Right atrium auricular region (tissue), 2 donors: ENCODE data around the gene SPTBN4. TPM values are rescaled to one million over a fixed set of nuclear protein-coding genes. Genes with fewer than 3 reads are reported as not detected.
"Not testable (repeated sequence)": the region's sequence is repeated elsewhere in the genome, so short reads cannot be mapped to it uniquely, and the experiment has no call there.

Experiments used
- DNase-seq: peaks from one replicate; pipeline ENCODE4 v3.0.0-alpha.2; 2019; ENCODE audit warnings: low spot score
- H3K27ac ChIP-seq, 2 donors: fragments of 200-600 bp; sonication (generic); 1 replicate in 1 of 2; 2 replicates in 1 of 2; pipeline ENCODE4 v1.5.1; 2016 to 2019
- H3K27me3 ChIP-seq, 2 donors: fragments of 200-600 bp; sonication (generic); one replicate each; pipeline versions ENCODE4 v1.5.1 to v1.6.0; 2017 to 2019
- H3K36me3 ChIP-seq: fragments of 200-600 bp; sonication (generic); one replicate; pipeline ENCODE4 v1.5.1; 2016
- H3K4me1 ChIP-seq, 2 donors: fragments of 200-600 bp; sonication (generic); one replicate each; pipeline versions ENCODE4 v1.5.1 to v1.6.0; 2017 to 2019
- H3K4me3 ChIP-seq, 2 donors: fragments of 200-600 bp; sonication (generic); 1 replicate in 1 of 2; 2 replicates in 1 of 2; pipeline ENCODE4 v1.5.1; 2017 to 2019; ENCODE audit warnings: mild to moderate bottlenecking in 1 of 2, moderate library complexity in 1 of 2
- H3K9me3 ChIP-seq, 2 donors: fragments of 200-600 bp; sonication (generic); one replicate each; pipeline ENCODE4 v1.5.1; 2019
- total RNA-seq, 2 donors: library from RNA; depleted of rRNA; stranded (reverse); fragments of >200 nt; gene quantifications; one replicate each; pipeline ENCODE4 v1.1.0, GENCODE V29; 2016
- TF ChIP-seq, protein P1 (sequence below), 2 donors: fragments of 200-600 bp; sonication (generic); IDR thresholded peaks; one replicate each; pipeline ENCODE4 v1.5.1; 2019; ENCODE audit warnings: antibody characterized with exemption in 2 of 2

Gene SPTBN4
- total RNA-seq, 2 donors from 2014 or later, result 5.2 to 5.5 TPM

- DNase-seq, result no peak
- Histone ChIP-seq H3K27me3 (no peaks in the 10 kb centered on the region), H3K9me3 (no peaks in the 10 kb centered on the region), H3K36me3 (peaks cover 73% of the 10 kb centered on the region), H3K4me1 (peaks cover 0 to 2% of the 10 kb centered on the region in 2 donors), H3K4me3 (no peak overlapping the region), H3K27ac (peak overlapping the region; percentile 26 to 28)
- TF ChIP-seq, protein P1, sequence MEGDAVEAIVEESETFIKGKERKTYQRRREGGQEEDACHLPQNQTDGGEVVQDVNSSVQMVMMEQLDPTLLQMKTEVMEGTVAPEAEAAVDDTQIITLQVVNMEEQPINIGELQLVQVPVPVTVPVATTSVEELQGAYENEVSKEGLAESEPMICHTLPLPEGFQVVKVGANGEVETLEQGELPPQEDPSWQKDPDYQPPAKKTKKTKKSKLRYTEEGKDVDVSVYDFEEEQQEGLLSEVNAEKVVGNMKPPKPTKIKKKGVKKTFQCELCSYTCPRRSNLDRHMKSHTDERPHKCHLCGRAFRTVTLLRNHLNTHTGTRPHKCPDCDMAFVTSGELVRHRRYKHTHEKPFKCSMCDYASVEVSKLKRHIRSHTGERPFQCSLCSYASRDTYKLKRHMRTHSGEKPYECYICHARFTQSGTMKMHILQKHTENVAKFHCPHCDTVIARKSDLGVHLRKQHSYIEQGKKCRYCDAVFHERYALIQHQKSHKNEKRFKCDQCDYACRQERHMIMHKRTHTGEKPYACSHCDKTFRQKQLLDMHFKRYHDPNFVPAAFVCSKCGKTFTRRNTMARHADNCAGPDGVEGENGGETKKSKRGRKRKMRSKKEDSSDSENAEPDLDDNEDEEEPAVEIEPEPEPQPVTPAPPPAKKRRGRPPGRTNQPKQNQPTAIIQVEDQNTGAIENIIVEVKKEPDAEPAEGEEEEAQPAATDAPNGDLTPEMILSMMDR (IDR thresholded peaks at IDR 0.05), result no peak
Measured at GRCh38 chr19:40620161-40620485, 153.3 kb downstream of the SPTBN4 start.

GRCh38 chr19:40621283-40621682 is 154.5 kb downstream of the SPTBN4 start:
- Histone ChIP-seq H3K9me3 (no peaks in the 10 kb centered on the region), H3K36me3 (peaks cover 83% of the 10 kb centered on the region), H3K27ac (no peak overlapping the region), H3K4me3 (no peak overlapping the region), H3K27me3 (no peaks in the 10 kb centered on the region), H3K4me1 (no peaks in the 10 kb centered on the region)
- TF ChIP-seq, protein P1 (IDR thresholded peaks at IDR 0.05), result no peak
- DNase-seq, result no peak

GRCh38 chr19:40621966-40622772 is 155.4 kb downstream of the SPTBN4 start:
- TF ChIP-seq, protein P1 (IDR thresholded peaks at IDR 0.05), result no peak
- peaks cover 83% of the 10 kb centered on the region for H3K36me3 ChIP-seq
- H3K4me1 ChIP-seq, result no peaks in the 10 kb centered on the region
- H3K9me3 ChIP-seq, result no peaks in the 10 kb centered on the region
- no peak for DNase-seq
- no peak overlapping the region for H3K4me3 ChIP-seq
- no peak overlapping the region for H3K27ac ChIP-seq
- H3K27me3 ChIP-seq, result no peaks in the 10 kb centered on the region

GRCh38 chr19:40622773-40623075 is 155.9 kb downstream of the SPTBN4 start:
- Histone ChIP-seq H3K27me3 (no peaks in the 10 kb centered on the region), H3K36me3 (peaks cover 77% of the 10 kb centered on the region), H3K27ac (no peak overlapping the region), H3K9me3 (no peaks in the 10 kb centered on the region), H3K4me3 (no peak overlapping the region), H3K4me1 (no peaks in the 10 kb centered on the region)
- TF ChIP-seq, protein P1 (IDR thresholded peaks at IDR 0.05), result no peak
- DNase-seq, result no peak

GRCh38 chr19:40623403-40624251 is 156.8 kb downstream of the SPTBN4 start:
- H3K4me1 ChIP-seq, result no peaks in the 10 kb centered on the region
- no peak overlapping the region for H3K4me3 ChIP-seq
- TF ChIP-seq, protein P1 (IDR thresholded peaks at IDR 0.05), result no peak
- DNase-seq, result no peak
- H3K9me3 ChIP-seq, result no peaks in the 10 kb centered on the region
- H3K27me3 ChIP-seq, result no peaks in the 10 kb centered on the region
- H3K36me3 ChIP-seq, result peaks cover 70% of the 10 kb centered on the region
- H3K27ac ChIP-seq, result no peak overlapping the region

GRCh38 chr19:40624369-40625153 is 157.8 kb downstream of the SPTBN4 start:
- H3K36me3 ChIP-seq, result peaks cover 63% of the 10 kb centered on the region
- not testable (repeated sequence) for H3K27ac ChIP-seq, H3K4me3 ChIP-seq, DNase-seq, H3K4me1 ChIP-seq, H3K27me3 ChIP-seq, H3K9me3 ChIP-seq
